ENCODE measurements around the gene MAN2A1. TPM values are rescaled to one million over a fixed set of nuclear protein-coding genes. Genes with fewer than 3 reads are reported as not detected.

Gene MAN2A1
- total RNA-seq, 1 donor from 2014 or later: 114 TPM

- no peak for DNase-seq (ENCODE audit: low read depth, low spot score)
These were observed 8.0 kb upstream of the MAN2A1 start for GRCh38 chr5:109681763-109682162.

DNA sequence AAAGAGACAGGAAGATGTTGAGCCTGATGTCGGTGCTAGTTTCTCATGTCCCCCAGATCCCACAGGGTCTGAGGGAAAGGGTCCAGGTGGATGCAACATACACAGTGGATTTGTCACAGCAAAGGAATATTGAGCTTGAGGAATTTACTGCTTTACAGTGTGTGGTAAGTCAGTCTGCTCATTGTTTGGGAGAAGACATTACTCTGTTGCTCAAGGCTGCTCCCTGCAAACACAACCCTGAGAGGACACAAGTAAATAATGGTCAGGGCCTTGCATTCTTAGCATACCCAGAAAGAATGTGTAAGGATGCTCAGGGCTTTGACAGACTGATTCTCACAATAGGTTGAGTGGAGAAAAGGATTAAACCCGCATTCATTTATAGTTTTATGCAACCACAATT is 7.3 kb upstream of the MAN2A1 start:
- DNase-seq (ENCODE audit: low read depth, low spot score): no peak

GRCh38 chr5:109685916-109686315 is 3.8 kb upstream of the MAN2A1 start:
- DNase-seq (ENCODE audit: low read depth, low spot score): no peak

DNA sequence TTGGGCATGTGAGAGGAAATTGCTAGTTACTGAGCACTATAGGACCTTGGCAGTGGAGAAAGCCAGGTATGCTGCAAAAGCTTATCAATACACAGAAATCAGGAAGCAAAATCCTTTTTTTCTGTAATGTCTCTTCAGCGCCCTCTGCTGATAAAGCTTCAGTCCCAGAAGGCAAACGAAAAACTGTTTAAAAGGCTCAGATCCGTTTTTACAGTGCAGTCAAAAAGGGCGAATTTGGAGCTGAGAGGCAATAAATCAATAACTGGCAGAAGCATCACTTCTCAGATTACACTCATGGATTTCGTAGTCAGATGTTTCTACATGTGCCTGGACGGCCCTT is 1.1 kb upstream of the MAN2A1 start:
- no peak for DNase-seq (ENCODE audit: low read depth, low spot score)

- peak; percentile 63 for DNase-seq (ENCODE audit: low read depth, low spot score)
These were observed 572 bp upstream of the MAN2A1 start for GRCh38 chr5:109688970-109689739.

GRCh38 chr5:109690242-109690974 is 681 bp downstream of the MAN2A1 start:
- no peak for DNase-seq (ENCODE audit: low read depth, low spot score)

DNA sequence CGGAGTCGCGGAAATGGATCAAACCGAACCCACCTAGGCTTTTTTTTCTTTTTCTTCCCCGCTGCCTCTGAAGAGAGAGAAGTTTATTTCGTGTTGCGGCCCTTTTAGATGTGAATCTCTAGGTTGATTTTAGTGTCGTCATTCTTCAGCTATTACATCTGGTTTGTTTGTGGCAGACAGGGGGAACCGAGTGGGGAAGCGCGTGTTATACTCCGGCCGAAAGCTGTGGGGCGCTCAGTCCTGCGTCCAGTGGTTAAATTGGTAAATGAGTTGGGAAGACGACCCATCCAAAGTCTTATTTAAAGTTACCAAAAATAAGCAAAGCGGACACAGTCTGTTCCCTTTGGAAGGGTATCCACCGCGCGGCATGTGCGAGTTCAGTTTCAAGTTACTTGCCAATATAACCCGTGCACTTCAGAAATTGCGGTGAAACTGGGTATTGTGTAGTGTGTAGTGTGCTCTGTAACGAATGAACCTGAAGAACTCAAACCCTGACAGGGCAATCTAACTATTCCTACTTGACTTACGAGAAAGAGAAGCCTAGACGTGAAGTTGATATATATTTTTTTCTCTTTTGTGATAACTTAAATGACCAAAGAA is 1.3 kb downstream of the MAN2A1 start:
- DNase-seq (ENCODE audit: low read depth, low spot score): peak; percentile 49

DNA sequence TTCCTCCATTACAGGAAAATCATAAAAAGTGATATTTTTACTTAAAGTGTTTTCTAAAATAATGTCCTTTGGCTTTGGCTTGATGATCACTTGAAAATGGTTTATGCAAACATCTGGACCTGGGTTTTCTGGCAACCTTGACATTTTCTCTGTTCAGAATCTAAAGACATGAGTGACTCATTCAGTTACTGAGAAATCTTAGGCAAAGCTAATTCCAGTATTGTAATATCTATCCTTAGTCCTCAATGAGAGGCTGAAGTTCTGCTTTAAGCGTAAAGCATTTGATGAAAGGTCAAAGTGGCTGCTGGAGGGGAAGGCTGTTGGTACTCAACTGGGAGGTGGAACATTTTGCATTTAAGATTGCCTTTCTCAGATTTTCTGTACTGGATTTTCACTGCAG is 2.3 kb downstream of the MAN2A1 start:
- DNase-seq (ENCODE audit: low read depth, low spot score): no peak

- DNase-seq (ENCODE audit: low read depth, low spot score): no peak
These were observed 3.1 kb downstream of the MAN2A1 start for GRCh38 chr5:109692852-109693251.

DNA sequence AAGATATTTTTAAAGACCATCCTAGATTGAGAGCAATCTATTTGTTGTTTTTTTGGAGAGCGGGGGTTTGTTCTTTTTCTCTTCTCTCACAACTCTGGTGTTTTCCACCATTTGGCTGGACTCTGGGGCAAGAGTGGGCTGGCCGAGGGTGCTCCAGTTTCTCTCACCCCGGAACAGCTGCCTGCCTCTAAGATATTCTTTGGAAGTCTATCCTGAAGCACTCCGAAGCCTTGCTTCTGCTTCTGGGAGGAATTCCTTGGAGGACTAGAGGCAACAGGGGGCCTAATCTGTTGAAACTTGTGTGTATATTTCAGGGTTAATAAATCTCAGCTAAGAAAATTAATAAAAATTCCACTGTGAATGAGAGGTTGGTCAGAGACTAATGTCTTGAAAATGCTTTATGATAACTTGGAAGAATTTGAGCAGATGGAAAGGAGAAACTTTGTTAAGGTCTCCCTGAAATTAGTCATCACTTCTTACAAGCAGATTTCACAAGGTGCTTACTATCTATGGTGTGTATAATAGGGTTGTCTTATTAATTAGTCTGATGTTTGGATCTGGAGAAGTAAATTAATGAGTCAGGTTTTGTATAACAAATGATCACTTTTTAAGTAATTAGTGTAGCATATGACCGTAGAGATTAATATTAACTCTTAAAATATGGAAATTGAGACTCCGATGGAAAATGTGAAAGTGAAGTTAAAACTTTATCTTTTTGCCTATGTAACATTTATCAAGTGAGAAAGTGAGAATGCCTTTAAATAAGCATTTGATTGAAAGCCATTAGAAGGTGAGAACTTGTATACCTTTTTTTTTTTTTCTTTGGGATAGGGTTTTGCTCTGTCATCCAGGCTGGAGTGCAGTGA is 4.0 kb downstream of the MAN2A1 start:
- DNase-seq (ENCODE audit: low read depth, low spot score): no peak

GRCh38 chr5:109694451-109694891 is 4.7 kb downstream of the MAN2A1 start:
- no peak for DNase-seq (ENCODE audit: low read depth, low spot score)

- DNase-seq (ENCODE audit: low read depth, low spot score): no peak
These were observed 5.5 kb downstream of the MAN2A1 start for GRCh38 chr5:109695005-109695926.

DNA sequence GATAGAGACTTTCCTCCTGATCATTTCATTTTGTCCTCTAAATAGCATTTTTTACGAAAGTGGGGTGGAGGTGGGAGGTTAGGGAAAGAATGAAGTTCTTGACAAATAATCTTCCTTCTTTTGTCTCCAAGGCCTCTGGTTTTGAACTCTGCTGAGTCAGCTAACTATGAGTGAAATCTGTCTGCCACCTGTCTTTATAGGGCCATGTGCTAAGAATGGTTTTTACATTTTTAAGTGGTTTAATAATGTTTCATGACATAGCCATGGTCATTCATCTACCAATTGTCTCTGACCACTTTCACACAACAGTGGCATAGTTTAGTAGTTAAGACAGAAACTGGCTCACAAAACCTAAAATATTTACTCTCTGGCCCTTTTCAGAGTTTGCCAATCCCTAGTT is 7.6 kb downstream of the MAN2A1 start:
- DNase-seq (ENCODE audit: low read depth, low spot score): no peak

- DNase-seq (ENCODE audit: low read depth, low spot score): no peak
These were observed 10.9 kb downstream of the MAN2A1 start for GRCh38 chr5:109700516-109701153.

DNA sequence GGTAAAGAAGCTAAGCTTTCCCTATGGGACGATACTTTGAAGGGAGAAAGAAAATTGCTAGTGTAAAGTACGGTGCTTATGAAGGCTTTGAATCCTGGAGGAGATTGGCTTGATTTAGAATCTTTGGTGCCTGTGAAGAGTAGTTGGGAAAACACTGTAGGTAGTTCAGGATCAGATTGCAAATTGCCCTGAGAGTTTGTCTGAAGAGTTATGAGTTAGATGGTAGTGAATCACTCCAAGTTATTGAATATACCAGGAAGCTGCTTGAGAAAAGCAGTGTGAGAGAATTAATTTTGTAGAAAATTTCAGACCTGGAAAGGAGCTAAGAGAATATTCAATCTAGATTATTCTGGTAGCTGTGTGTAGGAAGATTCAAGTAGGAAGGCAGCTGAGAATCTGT is 11.5 kb downstream of the MAN2A1 start:
- no peak for DNase-seq (ENCODE audit: low read depth, low spot score)

GRCh38 chr5:109701792-109702191 is 12.1 kb downstream of the MAN2A1 start:
- no peak for DNase-seq (ENCODE audit: low read depth, low spot score)

DNA sequence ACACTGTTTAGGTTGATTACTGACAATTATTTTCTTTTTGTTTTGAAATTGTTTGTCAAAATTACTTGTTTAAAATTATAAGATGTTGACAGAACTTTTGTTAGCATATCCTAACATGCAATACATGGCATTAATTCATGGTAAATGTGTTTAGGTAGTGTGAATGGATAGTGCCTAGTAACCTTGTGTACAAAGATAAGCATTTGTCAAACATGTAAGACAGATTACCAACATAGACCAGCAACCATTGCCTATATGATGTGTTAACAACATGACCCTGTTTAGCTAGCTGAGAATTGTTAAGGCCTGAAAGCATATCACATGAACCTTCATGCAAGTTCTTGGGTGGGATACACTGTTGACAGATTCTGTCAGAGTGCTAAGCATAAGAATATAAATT is 13.4 kb downstream of the MAN2A1 start:
- DNase-seq (ENCODE audit: low read depth, low spot score): no peak

GRCh38 chr5:109703829-109704228 is 14.1 kb downstream of the MAN2A1 start:
- no peak for DNase-seq (ENCODE audit: low read depth, low spot score)

- no peak for DNase-seq (ENCODE audit: low read depth, low spot score)
These were observed 14.7 kb downstream of the MAN2A1 start for GRCh38 chr5:109704282-109704952.

Measured in pulmonary artery endothelial cell (primary cell).